GM21360 (cell line): ENCODE results near the gene MOCS2.

Experiments
- ATAC-seq: cut with Tn5 transposase; IDR thresholded peaks from one replicate; pipeline ENCODE4 v1.9.1; 2021; ENCODE audit warnings: mild to moderate bottlenecking, moderate library complexity; ENCODE audit not compliant: unreplicated experiment

MOCS2 gene

GRCh38 chr5:53055365-53055764 is 54.2 kb downstream of the MOCS2 start:
- ATAC-seq, result no peak

GRCh38 chr5:53053364-53053763 is 56.2 kb downstream of the MOCS2 start:
- ATAC-seq, result no peak

GRCh38 chr5:53052499-53052898 is 57.1 kb downstream of the MOCS2 start:
- no peak for ATAC-seq

GRCh38 chr5:53048248-53048647 is 61.3 kb downstream of the MOCS2 start:
- no peak for ATAC-seq
